Stimulated activated CD4-positive, alpha-beta T cell treated with anti-CD3 and anti-CD28 coated beads, Interleukin-12 subunit alpha, Interleukin-12 subunit beta, amount 100 ng/mL, for 24 hours (primary cell): ENCODE measurements around the gene CALHM1.
"Not testable (repeated sequence)": the region's sequence is repeated elsewhere in the genome, so short reads cannot be mapped to it uniquely, and the experiment has no call there.

Experiments
- DNase-seq, 2 experiments: peaks; one replicate each; pipeline ENCODE4 v3.0.0-alpha.2; 2020; ENCODE audit warnings: low read depth in 2 of 2

The CALHM1 gene

GRCh38 chr10:103458720-103459119, at the start of gene CALHM1:
TSS of gene CALHM1 (minus strand) at chr10:103458900. CDS start at chr10:103458751, 149 bp downstream.
- DNase-seq: no peak

- DNase-seq: no peak
Measured at GRCh38 chr10:103507235-103508191, 48.8 kb upstream of the CALHM1 start.

GRCh38 chr10:103506061-103506460, 47.4 kb upstream of the CALHM1 start:
- no peak for DNase-seq

- DNase-seq: peak in 1 of 2 experiments; percentile 41
Measured at GRCh38 chr10:103504181-103504783, 45.6 kb upstream of the CALHM1 start.

GRCh38 chr10:103503777-103504176, 45.1 kb upstream of the CALHM1 start:
- DNase-seq: not testable (repeated sequence)

GRCh38 chr10:103502849-103503660, 44.4 kb upstream of the CALHM1 start:
- no peak for DNase-seq

- DNase-seq: no peak
Measured at GRCh38 chr10:103501186-103501585, 42.5 kb upstream of the CALHM1 start.

- no peak for DNase-seq
Measured at GRCh38 chr10:103500481-103500880, 41.8 kb upstream of the CALHM1 start.

GRCh38 chr10:103499881-103500280, 41.2 kb upstream of the CALHM1 start:
- no peak for DNase-seq

- DNase-seq: no peak
Measured at GRCh38 chr10:103498936-103499638, 40.4 kb upstream of the CALHM1 start.

GRCh38 chr10:103497161-103497915, 38.6 kb upstream of the CALHM1 start:
- DNase-seq: no peak

- DNase-seq: no peak
Measured at GRCh38 chr10:103495321-103495720, 36.6 kb upstream of the CALHM1 start.

GRCh38 chr10:103493916-103494877, 35.5 kb upstream of the CALHM1 start:
- peak in 1 of 2 experiments; percentile 31 for DNase-seq

GRCh38 chr10:103493362-103493915, 34.7 kb upstream of the CALHM1 start, which contains the start of gene NEURL1:
TSS of gene NEURL1 (plus strand) at chr10:103493705. CDS start at chr10:103494388, 683 bp downstream.
- DNase-seq: no peak

GRCh38 chr10:103492655-103493261, 34.1 kb upstream of the CALHM1 start:
- DNase-seq: no peak

- no peak for DNase-seq
Measured at GRCh38 chr10:103491729-103492364, 33.1 kb upstream of the CALHM1 start.

GRCh38 chr10:103490986-103491314, 32.2 kb upstream of the CALHM1 start:
- no peak for DNase-seq

GRCh38 chr10:103487410-103487708, 28.7 kb upstream of the CALHM1 start:
- DNase-seq: no peak
